ENCODE data around the gene GJB5.

GJB5 gene

GRCh38 chr1:34746101-34746500 is 8.7 kb upstream of the GJB5 start:
- H3K9me2 ChIP-seq (replicated peaks; ENCODE audit: low read depth, low read length): no peaks in the 10 kb centered on the region
- no peaks in the 10 kb centered on the region for H3K36me3 ChIP-seq (ENCODE audit: insufficient read depth, low read length)
- no peak overlapping the region for H2AFZ ChIP-seq (ENCODE audit: low read length)
- H3K79me2 ChIP-seq (ENCODE audit: insufficient read depth, low read length): no peaks in the 10 kb centered on the region
- no peaks in the 10 kb centered on the region for H3K4me1 ChIP-seq (ENCODE audit: insufficient read depth, low read length, poor library complexity, severe bottlenecking)
- no peaks in the 10 kb centered on the region for H3K27me3 ChIP-seq (ENCODE audit: insufficient read depth, low read length, poor library complexity, severe bottlenecking)
- TF ChIP-seq CTCF (conservative IDR thresholded peaks at IDR 0.05; ENCODE audit: low read length) (no peak), EZH2phosphoT487 (IDR thresholded peaks at IDR 0.05; ENCODE audit: borderline replicate concordance) (no peak)
- H3F3A ChIP-seq (ENCODE audit: low read depth): no peaks in the 10 kb centered on the region
- no peaks in the 10 kb centered on the region for H4K20me1 ChIP-seq (ENCODE audit: insufficient read depth, low read length, poor library complexity, severe bottlenecking)
- H3K9ac ChIP-seq (ENCODE audit: low read depth, low read length, poor library complexity, severe bottlenecking): no peak overlapping the region
- no peak overlapping the region for H3K4me3 ChIP-seq (ENCODE audit: low read length, poor library complexity, severe bottlenecking)
- no peak overlapping the region for H3K4me2 ChIP-seq (ENCODE audit: low read depth, low read length, poor library complexity, severe bottlenecking)
- H3K9me3 ChIP-seq (ENCODE audit: insufficient read depth, low read depth, low read length): no peaks in the 10 kb centered on the region

GRCh38 chr1:34746785-34747637 is 7.8 kb upstream of the GJB5 start:
- no peak overlapping the region for H3K4me2 ChIP-seq (ENCODE audit: low read depth, low read length, poor library complexity, severe bottlenecking)
- TF ChIP-seq CTCF (conservative IDR thresholded peaks at IDR 0.05; ENCODE audit: low read length): no peak
- TF ChIP-seq EZH2phosphoT487 (IDR thresholded peaks at IDR 0.05; ENCODE audit: borderline replicate concordance): no peak
- no peaks in the 10 kb centered on the region for H3K9me3 ChIP-seq (ENCODE audit: insufficient read depth, low read depth, low read length)
- H3K79me2 ChIP-seq (ENCODE audit: insufficient read depth, low read length): no peaks in the 10 kb centered on the region
- no peak overlapping the region for H2AFZ ChIP-seq (ENCODE audit: low read length)
- H3F3A ChIP-seq (ENCODE audit: low read depth): no peaks in the 10 kb centered on the region
- H3K4me3 ChIP-seq (ENCODE audit: low read length, poor library complexity, severe bottlenecking): no peak overlapping the region
- H3K27me3 ChIP-seq (ENCODE audit: insufficient read depth, low read length, poor library complexity, severe bottlenecking): no peaks in the 10 kb centered on the region
- no peaks in the 10 kb centered on the region for H3K9me2 ChIP-seq (replicated peaks; ENCODE audit: low read depth, low read length)
- H3K4me1 ChIP-seq (ENCODE audit: insufficient read depth, low read length, poor library complexity, severe bottlenecking): no peaks in the 10 kb centered on the region
- no peaks in the 10 kb centered on the region for H3K36me3 ChIP-seq (ENCODE audit: insufficient read depth, low read length)
- no peaks in the 10 kb centered on the region for H4K20me1 ChIP-seq (ENCODE audit: insufficient read depth, low read length, poor library complexity, severe bottlenecking)
- no peak overlapping the region for H3K9ac ChIP-seq (ENCODE audit: low read depth, low read length, poor library complexity, severe bottlenecking)

GRCh38 chr1:34747638-34747941 is 7.3 kb upstream of the GJB5 start:
- TF ChIP-seq EZH2phosphoT487 (IDR thresholded peaks at IDR 0.05; ENCODE audit: borderline replicate concordance): no peak
- TF ChIP-seq CTCF (conservative IDR thresholded peaks at IDR 0.05; ENCODE audit: low read length): no peak

More at GRCh38 chr1:34747638-34747941, 7.3 kb upstream of the GJB5 start:
- Histone ChIP-seq H3K9me3 (ENCODE audit: insufficient read depth, low read depth, low read length) (no peaks in the 10 kb centered on the region), H3K4me1 (ENCODE audit: insufficient read depth, low read length, poor library complexity, severe bottlenecking) (no peaks in the 10 kb centered on the region), H3F3A (ENCODE audit: low read depth) (no peaks in the 10 kb centered on the region), H4K20me1 (ENCODE audit: insufficient read depth, low read length, poor library complexity, severe bottlenecking) (no peaks in the 10 kb centered on the region), H3K4me2 (ENCODE audit: low read depth, low read length, poor library complexity, severe bottlenecking) (no peak overlapping the region), H3K27me3 (ENCODE audit: insufficient read depth, low read length, poor library complexity, severe bottlenecking) (no peaks in the 10 kb centered on the region), H2AFZ (ENCODE audit: low read length) (no peak overlapping the region), H3K4me3 (ENCODE audit: low read length, poor library complexity, severe bottlenecking) (no peak overlapping the region), H3K79me2 (ENCODE audit: insufficient read depth, low read length) (no peaks in the 10 kb centered on the region), H3K9ac (ENCODE audit: low read depth, low read length, poor library complexity, severe bottlenecking) (no peak overlapping the region), H3K36me3 (ENCODE audit: insufficient read depth, low read length) (no peaks in the 10 kb centered on the region), H3K9me2 (replicated peaks; ENCODE audit: low read depth, low read length) (no peaks in the 10 kb centered on the region)
